Chondrocyte (in vitro differentiated cells): Measurements from ENCODE around the gene U2AF1L4. TPM values are rescaled to one million over a fixed set of nuclear protein-coding genes. Genes with fewer than 3 reads are reported as not detected.
A peak's percentile ranks its signal among the peaks of the same experiment; 100 is the strongest.

Experiments used
- DNase-seq: peaks from one replicate; pipeline ENCODE4 v3.0.0; 2021; ENCODE audit warnings: mixed read lengths, low spot score
- H3K27ac Mint-ChIP-seq: one replicate; pipeline ENCODE4 v1.8.0; 2021; ENCODE audit warnings: mild to moderate bottlenecking, moderate library complexity, mixed read lengths; ENCODE audit not compliant: unreplicated experiment
- H3K27me3 Mint-ChIP-seq: 2 replicates; pipeline ENCODE4 v1.8.0; 2021; ENCODE audit warnings: low read depth, mixed read lengths
- H3K36me3 Mint-ChIP-seq: 2 replicates; pipeline ENCODE4 v1.8.0; 2021; ENCODE audit warnings: low read depth, mixed read lengths
- H3K4me1 Mint-ChIP-seq: 2 replicates; pipeline ENCODE4 v1.8.0; 2021; ENCODE audit warnings: low read depth, mild to moderate bottlenecking, mixed read lengths
- H3K4me3 Mint-ChIP-seq: one replicate; pipeline ENCODE4 v1.8.0; 2021; ENCODE audit warnings: mild to moderate bottlenecking, moderate library complexity, mixed read lengths; ENCODE audit not compliant: unreplicated experiment
- H3K9me3 Mint-ChIP-seq: 2 replicates; pipeline ENCODE4 v1.8.0; 2021; ENCODE audit warnings: low read depth, mixed read lengths
- CTCF ChIP-seq: fragments of 200-600 bp; sonication (generic); IDR thresholded peaks from 2 replicates; pipeline ENCODE4 v1.5.0; 2021; ENCODE audit warnings: antibody characterized with exemption, mild to moderate bottlenecking, moderate library complexity
- total RNA-seq: library from RNA; stranded (reverse); gene quantifications from 3 replicates; pipeline ENCODE4 v1.2.1, GENCODE V29; 2021

Gene U2AF1L4
- total RNA-seq, 1 donor from 2014 or later = 24.7 TPM

DNA sequence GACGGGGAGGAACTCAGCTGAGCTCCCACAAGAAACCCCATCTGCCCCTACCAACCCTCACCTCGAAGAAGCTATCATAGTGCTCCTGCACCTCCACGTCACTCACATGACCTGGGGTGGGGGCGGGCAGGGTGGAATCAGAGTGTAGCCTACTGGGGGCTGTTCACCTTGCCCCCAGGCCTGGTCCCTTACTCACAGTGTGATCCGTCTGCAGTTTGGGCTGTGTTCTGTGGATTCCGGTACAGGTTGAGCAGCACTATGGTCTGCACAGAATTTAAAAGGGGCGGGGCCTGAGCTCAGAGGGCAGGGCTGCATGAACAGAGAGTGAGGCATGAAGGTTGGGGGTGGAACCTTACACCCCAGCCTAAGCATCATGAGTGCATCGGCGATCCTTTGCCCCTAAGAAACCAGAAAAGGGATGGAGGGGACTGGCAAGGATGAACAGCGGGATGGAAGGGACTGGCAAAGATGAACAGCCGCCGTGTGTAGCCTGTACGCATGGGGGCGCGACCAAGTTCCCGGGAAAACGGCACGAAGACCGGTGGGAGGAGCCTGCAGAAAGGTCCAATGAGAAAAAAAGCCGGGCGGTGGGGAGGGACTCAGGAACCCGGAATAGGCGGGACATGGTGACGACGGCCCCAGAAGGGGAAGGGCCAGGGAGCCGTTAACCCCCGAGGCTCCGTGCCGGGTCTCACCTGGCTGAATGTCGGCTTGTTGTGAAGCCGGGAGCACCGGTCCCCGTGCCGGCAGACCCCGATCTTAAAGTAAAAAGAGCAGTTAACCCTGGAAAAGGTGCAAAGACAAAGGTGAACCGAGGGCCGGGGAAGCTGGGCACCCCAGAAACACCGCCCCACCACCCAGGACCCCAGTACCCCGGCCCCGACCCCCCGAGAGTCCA lies 539 bp downstream of the U2AF1L4 start:
- TF ChIP-seq CTCF = peak; percentile 77
- H3K27ac Mint-ChIP-seq = peak overlapping the region; percentile 100

DNA sequence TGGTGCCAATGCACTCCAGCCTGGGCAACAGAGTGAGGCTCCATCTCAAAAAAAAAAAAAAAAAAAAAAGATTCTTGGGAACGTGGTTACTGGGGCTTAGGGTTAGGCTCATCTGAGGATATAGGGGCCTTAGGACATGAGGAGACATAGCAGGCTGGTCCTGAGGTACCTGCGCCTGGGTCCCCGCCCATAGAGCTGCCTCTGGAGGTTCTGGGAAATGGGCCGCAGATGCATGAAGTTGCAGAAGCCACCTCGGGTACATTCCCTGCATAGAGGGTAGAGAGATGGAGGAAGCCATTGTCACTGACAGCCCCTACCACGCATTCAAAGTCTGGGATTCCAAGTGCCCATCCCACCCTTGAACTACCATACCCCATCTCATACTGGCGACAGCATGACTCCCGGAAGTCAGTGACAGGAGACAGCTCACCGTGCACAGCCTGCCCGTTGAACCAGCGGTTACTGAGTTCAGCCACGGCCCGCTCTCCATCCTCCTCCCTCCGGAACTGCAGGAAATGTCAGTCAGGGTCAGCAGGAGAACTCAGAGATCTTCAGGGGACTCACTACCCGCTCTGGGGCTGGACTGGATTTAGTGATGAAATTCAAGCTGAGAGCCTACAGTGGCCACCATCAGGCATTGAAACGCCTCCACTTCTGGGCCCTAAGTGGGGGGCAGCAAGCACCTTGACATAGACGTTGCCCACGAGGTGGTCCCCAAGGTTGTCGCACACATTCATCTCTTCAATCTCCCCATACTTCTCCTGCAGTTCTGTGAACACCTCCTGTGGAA lies 1.4 kb downstream of the U2AF1L4 start:
- TF ChIP-seq CTCF = no peak
- Mint-ChIP-seq H3K9me3 (no peaks in the 10 kb centered on the region), H3K4me3 (peak overlapping the region; percentile 97), H3K4me1 (peaks cover 51% of the 10 kb centered on the region), H3K27me3 (no peaks in the 10 kb centered on the region), H3K36me3 (no peaks in the 10 kb centered on the region), H3K27ac (peak overlapping the region; percentile 12)
- peak; percentile 55 for DNase-seq

More for the DNA sequence above, 539 bp downstream of the U2AF1L4 start:
- Mint-ChIP-seq H3K9me3 (no peaks in the 10 kb centered on the region), H3K4me1 (peaks cover 57% of the 10 kb centered on the region), H3K4me3 (peak overlapping the region; percentile 97), H3K27me3 (no peaks in the 10 kb centered on the region), H3K36me3 (no peaks in the 10 kb centered on the region)
- DNase-seq = peak; percentile 97

DNA sequence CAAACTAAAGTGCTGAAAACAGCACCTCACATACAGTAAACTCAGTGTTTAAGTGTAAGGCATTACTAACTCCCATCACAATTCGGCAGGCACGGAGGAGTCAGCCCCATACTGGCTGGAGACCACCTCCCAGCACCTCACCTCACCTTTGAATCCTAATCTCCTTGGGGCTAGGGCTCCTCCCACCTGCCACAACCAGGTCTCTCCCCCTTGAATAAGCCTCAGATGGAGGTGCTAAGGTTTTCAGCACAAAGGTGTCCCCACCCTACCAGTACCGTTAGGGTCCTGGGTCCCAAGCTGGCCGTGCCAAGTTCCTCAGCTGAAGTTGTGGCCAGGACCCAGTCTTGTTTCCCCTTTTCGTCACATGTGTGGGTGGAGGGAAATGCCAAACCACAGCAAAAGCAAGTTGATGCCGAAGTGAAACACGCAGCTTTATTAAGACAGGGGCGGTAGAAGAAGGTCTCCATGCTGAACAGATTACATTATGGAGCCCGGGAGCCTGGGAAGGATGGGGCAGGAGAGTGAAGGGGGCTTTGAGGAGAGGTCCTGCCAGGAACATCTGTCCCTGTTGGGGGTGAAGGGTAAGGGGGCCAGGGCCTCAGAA lies 3.0 kb downstream of the U2AF1L4 start, which contains the start of gene IGFLR1:
Gene IGFLR1 (minus strand): TSS at position 332 of the 604 bp plus-strand sequence. CDS start 1,272 bp downstream, outside the sequence.
- no peaks in the 10 kb centered on the region for H3K9me3 Mint-ChIP-seq
- peak within 1 kb of the TSS; percentile 36 for H3K27ac Mint-ChIP-seq
- H3K4me1 Mint-ChIP-seq = peaks cover 39% of the 10 kb centered on the region
- DNase-seq = no peak
- H3K27me3 Mint-ChIP-seq = no peaks in the 10 kb centered on the region
- no peak for TF ChIP-seq CTCF
- no peak within 1 kb of the TSS for H3K4me3 Mint-ChIP-seq
- peaks cover 4% of the 10 kb centered on the region for H3K36me3 Mint-ChIP-seq

GRCh38 chr19:35741203-35741515 lies 4.1 kb downstream of the U2AF1L4 start:
- peaks cover 28% of the 10 kb centered on the region for H3K4me1 Mint-ChIP-seq
- peak; percentile 31 for TF ChIP-seq CTCF
- no peaks in the 10 kb centered on the region for H3K27me3 Mint-ChIP-seq
- no peaks in the 10 kb centered on the region for H3K9me3 Mint-ChIP-seq
- DNase-seq = no peak
- H3K27ac Mint-ChIP-seq = peak overlapping the region; percentile 95
- peaks cover 7% of the 10 kb centered on the region for H3K36me3 Mint-ChIP-seq
- H3K4me3 Mint-ChIP-seq = peak overlapping the region; percentile 79
